Activated B cell treated with CpG ODN at 0.5 μM for 24 hours (primary cell): Measurements from ENCODE around the gene GPATCH2L. TPM values are rescaled to one million over a fixed set of nuclear protein-coding genes. Genes with fewer than 3 reads are reported as not detected.

Source experiments
- ATAC-seq: fragments of 200-7000 bp; cut with Tn5 transposase; one replicate; pipeline ENCODE4 v1.10.0; 2021; ENCODE audit warnings: low read depth, mild to moderate bottlenecking, moderate library complexity
- CTCF ChIA-PET: fragments of 350-600 bp; sonication (Branson Sonifier 250); formaldehyde crosslinking; loops from one replicate; lab custom pipeline; 2021; ENCODE audit warnings: antibody characterized with exemption; lab: Charles Lee
- POLR2A ChIA-PET: fragments of 350-600 bp; sonication (Branson Sonifier 250); formaldehyde crosslinking; loops from one replicate; lab custom pipeline; 2021; ENCODE audit warnings: antibody characterized with exemption; lab: Charles Lee
- DNase-seq: peaks from one replicate; pipeline ENCODE4 v3.0.0; 2022
- H3K27ac Mint-ChIP-seq: one replicate; pipeline ENCODE4 v1.8.0; 2020; ENCODE audit warnings: mixed read lengths
- H3K27me3 Mint-ChIP-seq: one replicate; pipeline ENCODE4 v1.8.0; 2021; ENCODE audit warnings: mixed read lengths
- H3K36me3 Mint-ChIP-seq: one replicate; pipeline ENCODE4 v1.8.0; 2021; ENCODE audit warnings: low read depth, mixed read lengths
- H3K4me1 Mint-ChIP-seq: one replicate; pipeline ENCODE4 v1.8.0; 2021; ENCODE audit warnings: mixed read lengths
- H3K4me3 Mint-ChIP-seq: one replicate; pipeline ENCODE4 v1.8.0; 2020; ENCODE audit warnings: mild to moderate bottlenecking, mixed read lengths
- H3K9me3 Mint-ChIP-seq: one replicate; pipeline ENCODE4 v1.8.0; 2020; ENCODE audit warnings: mixed read lengths
- intact Hi-C: fragments of 100-400 bp; cut with micrococcal nuclease; formaldehyde crosslinking; loops from one replicate; pipeline ENCODE4 v1.15.1; 2024
- total RNA-seq: library from RNA; stranded (reverse); gene quantifications from 2 replicates; pipeline ENCODE4 v1.2.3, GENCODE V29; 2022
- TF ChIP-seq, protein P1 (sequence below): fragments of 200-600 bp; IDR thresholded peaks from one replicate; pipeline ENCODE4 v1.8.0; 2022; ENCODE audit warnings: antibody characterized with exemption, mild to moderate bottlenecking

The GPATCH2L gene
- total RNA-seq, 1 donor from 2014 or later, result 82.3 TPM

GRCh38 chr14:76212242-76212641 lies 60.5 kb downstream of the GPATCH2L start:
- CTCF ChIA-PET, result no interaction called here
- Mint-ChIP-seq H3K27me3 (no peaks in the 10 kb centered on the region), H3K9me3 (peaks cover 3% of the 10 kb centered on the region), H3K4me1 (no peaks in the 10 kb centered on the region), H3K4me3 (no peak overlapping the region), H3K27ac (no peak overlapping the region), H3K36me3 (peaks cover 2% of the 10 kb centered on the region)
- POLR2A ChIA-PET, result no interaction called here
- intact Hi-C loops, result no loop called here
- TF ChIP-seq, protein P1, sequence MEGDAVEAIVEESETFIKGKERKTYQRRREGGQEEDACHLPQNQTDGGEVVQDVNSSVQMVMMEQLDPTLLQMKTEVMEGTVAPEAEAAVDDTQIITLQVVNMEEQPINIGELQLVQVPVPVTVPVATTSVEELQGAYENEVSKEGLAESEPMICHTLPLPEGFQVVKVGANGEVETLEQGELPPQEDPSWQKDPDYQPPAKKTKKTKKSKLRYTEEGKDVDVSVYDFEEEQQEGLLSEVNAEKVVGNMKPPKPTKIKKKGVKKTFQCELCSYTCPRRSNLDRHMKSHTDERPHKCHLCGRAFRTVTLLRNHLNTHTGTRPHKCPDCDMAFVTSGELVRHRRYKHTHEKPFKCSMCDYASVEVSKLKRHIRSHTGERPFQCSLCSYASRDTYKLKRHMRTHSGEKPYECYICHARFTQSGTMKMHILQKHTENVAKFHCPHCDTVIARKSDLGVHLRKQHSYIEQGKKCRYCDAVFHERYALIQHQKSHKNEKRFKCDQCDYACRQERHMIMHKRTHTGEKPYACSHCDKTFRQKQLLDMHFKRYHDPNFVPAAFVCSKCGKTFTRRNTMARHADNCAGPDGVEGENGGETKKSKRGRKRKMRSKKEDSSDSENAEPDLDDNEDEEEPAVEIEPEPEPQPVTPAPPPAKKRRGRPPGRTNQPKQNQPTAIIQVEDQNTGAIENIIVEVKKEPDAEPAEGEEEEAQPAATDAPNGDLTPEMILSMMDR, result no peak
- DNase-seq (no peak), ATAC-seq (no peak)

- intact Hi-C loops, result no loop called here
Measured at GRCh38 chr14:76217179-76217578, 65.5 kb downstream of the GPATCH2L start.

DNA sequence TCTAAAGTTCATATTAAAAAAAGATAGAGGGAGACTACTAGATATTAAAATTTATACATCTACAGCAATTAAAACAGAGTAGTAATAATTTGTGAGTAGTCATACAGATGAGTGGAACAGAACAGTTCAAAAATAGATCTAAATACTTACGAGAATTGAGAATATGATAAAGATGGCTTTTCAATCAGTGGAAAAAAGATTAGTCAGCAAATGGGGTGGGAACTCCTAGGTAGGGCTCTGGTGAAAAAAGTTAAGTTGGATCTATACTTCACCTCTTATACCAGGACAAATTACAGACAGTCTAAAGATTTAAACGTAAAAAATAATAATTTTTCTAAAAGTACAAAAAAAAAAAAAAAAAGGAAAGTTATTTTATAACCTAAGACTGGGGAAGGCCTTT lies 66.9 kb downstream of the GPATCH2L start:
- TF ChIP-seq, protein P1, result no peak
- ChIA-PET CTCF (no interaction called here), POLR2A (no interaction called here)
- Mint-ChIP-seq H3K27me3 (no peaks in the 10 kb centered on the region), H3K4me3 (no peak overlapping the region), H3K4me1 (no peaks in the 10 kb centered on the region), H3K9me3 (peaks cover 6% of the 10 kb centered on the region), H3K36me3 (no peaks in the 10 kb centered on the region), H3K27ac (no peak overlapping the region)
- ATAC-seq (no peak), DNase-seq (no peak)
- intact Hi-C loops, result no loop called here

More at GRCh38 chr14:76217179-76217578, 65.5 kb downstream of the GPATCH2L start:
- DNase-seq (no peak), ATAC-seq (no peak)
- POLR2A ChIA-PET, result no interaction called here
- CTCF ChIA-PET, result no interaction called here
- Mint-ChIP-seq H3K4me3 (no peak overlapping the region), H3K4me1 (no peaks in the 10 kb centered on the region), H3K27me3 (no peaks in the 10 kb centered on the region), H3K9me3 (peaks cover 5% of the 10 kb centered on the region), H3K36me3 (no peaks in the 10 kb centered on the region), H3K27ac (no peak overlapping the region)
- TF ChIP-seq, protein P1, result no peak

DNA sequence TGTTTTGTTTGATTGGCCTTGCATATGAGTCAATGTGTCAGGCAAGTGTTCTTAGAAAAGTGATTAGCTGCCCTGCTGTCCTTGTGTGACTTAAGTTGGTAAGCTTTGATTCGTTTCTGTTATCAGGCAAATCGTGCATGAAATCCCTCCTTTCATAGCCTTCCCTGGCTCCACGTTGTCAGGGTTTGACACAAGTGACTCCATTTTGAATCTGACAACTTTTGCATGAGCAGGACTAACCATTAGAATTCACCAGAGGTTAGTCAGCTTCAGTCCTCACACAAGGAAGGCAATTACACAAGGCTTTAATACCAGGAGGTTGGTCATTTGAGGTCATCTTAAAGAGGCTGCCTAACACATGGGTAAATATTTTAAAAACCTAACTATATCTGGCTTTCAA lies 68.2 kb downstream of the GPATCH2L start:
- ATAC-seq, result no peak
- POLR2A ChIA-PET, result no interaction called here
- DNase-seq, result no peak
- peaks cover 10% of the 10 kb centered on the region for H3K9me3 Mint-ChIP-seq
- H3K4me3 Mint-ChIP-seq, result no peak overlapping the region
- H3K36me3 Mint-ChIP-seq, result no peaks in the 10 kb centered on the region
- CTCF ChIA-PET, result no interaction called here
- TF ChIP-seq, protein P1, result no peak
- no peaks in the 10 kb centered on the region for H3K4me1 Mint-ChIP-seq
- H3K27ac Mint-ChIP-seq, result no peak overlapping the region
- intact Hi-C loops, result no loop called here
- peaks cover 2% of the 10 kb centered on the region for H3K27me3 Mint-ChIP-seq

DNA sequence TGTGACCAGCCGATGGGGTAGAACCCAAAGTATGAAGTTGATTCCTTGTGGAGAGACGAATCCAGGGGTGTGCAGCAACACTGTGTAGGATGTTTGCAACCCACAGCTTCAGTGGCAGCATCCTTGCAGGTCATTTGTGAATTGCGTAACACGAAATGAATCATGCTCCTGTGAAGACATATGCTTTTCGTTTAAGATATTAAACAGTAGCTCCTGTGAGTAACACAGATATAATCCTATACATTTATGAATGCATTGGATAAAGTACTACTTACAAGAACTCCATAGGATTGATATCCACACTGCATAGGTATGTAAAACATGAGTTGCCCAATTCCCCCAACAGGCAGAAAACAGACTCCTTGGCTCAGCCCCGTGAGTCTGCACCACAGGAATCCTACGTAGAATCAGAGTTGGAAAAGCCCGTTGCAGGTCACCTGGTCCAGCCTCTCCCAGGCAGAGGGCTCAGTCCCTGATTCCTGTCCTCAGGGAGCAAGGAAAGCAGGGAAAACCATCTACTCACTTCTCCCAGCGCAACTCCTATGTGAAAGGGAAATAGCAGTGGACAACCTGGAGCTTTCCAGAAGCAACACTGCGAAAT lies 75.8 kb downstream of the GPATCH2L start:
- POLR2A ChIA-PET, result no interaction called here
- TF ChIP-seq, protein P1, result no peak
- CTCF ChIA-PET, result no interaction called here
- ATAC-seq (no peak), DNase-seq (no peak)
- no peaks in the 10 kb centered on the region for H3K36me3 Mint-ChIP-seq
- intact Hi-C loops, result no loop called here
- peaks cover 2% of the 10 kb centered on the region for H3K27me3 Mint-ChIP-seq
- peaks cover 9% of the 10 kb centered on the region for H3K9me3 Mint-ChIP-seq
- no peaks in the 10 kb centered on the region for H3K4me1 Mint-ChIP-seq
- H3K4me3 Mint-ChIP-seq, result no peak overlapping the region
- no peak overlapping the region for H3K27ac Mint-ChIP-seq
